Caco-2 (cell line): Measurements from ENCODE around the gene PARVB. TPM values are rescaled to one million over a fixed set of nuclear protein-coding genes. Genes with fewer than 3 reads are reported as not detected.

Experiments used
- BruUV-seq: library from RNA; stranded (reverse); fragments of 400-500 nt; replicated peaks from 2 replicates; lab custom pipeline; 2021; lab: Mats Ljungman, UMichigan
- CTCF ChIA-PET: fragments of 300-600 bp; sonication (Branson Sonifier 250); formaldehyde crosslinking; loops from one replicate; lab custom pipeline; 2022; ENCODE audit warnings: antibody characterized with exemption; lab: Charles Lee
- POLR2A ChIA-PET: fragments of 300-600 bp; sonication (Branson Sonifier 250); formaldehyde crosslinking; loops from one replicate; lab custom pipeline; 2022; ENCODE audit warnings: antibody characterized with exemption; lab: Charles Lee
- DNase-seq, 2 experiments: peaks; one replicate each; pipeline versions ENCODE4 v3.0.0 to v3.0.0-alpha.2; 2020 to 2022
- H3K27me3 ChIP-seq: replicated peaks from 2 replicates; pipeline ENCODE4 v1.6.0; 2011; ENCODE audit warnings: low read length; ENCODE audit not compliant: control insufficient read depth, insufficient read depth
- H3K36me3 ChIP-seq: 2 replicates; pipeline ENCODE4 v1.5.1; 2011; ENCODE audit warnings: low read length; ENCODE audit not compliant: control insufficient read depth, insufficient read depth
- H3K4me1 ChIP-seq: fragments of 250-450 bp; sonication (Bioruptor Pico); 2 replicates; pipeline ENCODE4 v1.5.1; 2020; ENCODE audit warnings: mild to moderate bottlenecking
- H3K4me3 ChIP-seq: 2 replicates; pipeline ENCODE4 v1.5.1; 2011; ENCODE audit warnings: low read depth, mild to moderate bottlenecking, control low read depth, low read length
- H3K9me3 ChIP-seq: fragments of 250-450 bp; sonication (Bioruptor Pico); 2 replicates; pipeline ENCODE4 v1.5.1; 2020; ENCODE audit warnings: mild to moderate bottlenecking, moderate library complexity
- H3K27ac Mint-ChIP-seq: one replicate; pipeline ENCODE4 v1.8.0; 2022; ENCODE audit warnings: mixed read lengths; ENCODE audit not compliant: unreplicated experiment
- H3K27me3 Mint-ChIP-seq: one replicate; pipeline ENCODE4 v1.8.0; 2022; ENCODE audit warnings: mixed read lengths; ENCODE audit not compliant: insufficient read depth, unreplicated experiment
- H3K36me3 Mint-ChIP-seq: one replicate; pipeline ENCODE4 v1.8.0; 2022; ENCODE audit warnings: mild to moderate bottlenecking, mixed read lengths; ENCODE audit not compliant: insufficient read depth, unreplicated experiment
- H3K4me1 Mint-ChIP-seq: one replicate; pipeline ENCODE4 v1.8.0; 2022; ENCODE audit warnings: low read depth, mixed read lengths; ENCODE audit not compliant: unreplicated experiment
- H3K4me3 Mint-ChIP-seq: one replicate; pipeline ENCODE4 v1.8.0; 2022; ENCODE audit warnings: mild to moderate bottlenecking, moderate library complexity, mixed read lengths; ENCODE audit not compliant: unreplicated experiment
- H3K9me3 Mint-ChIP-seq: one replicate; pipeline ENCODE4 v1.8.0; 2022; ENCODE audit warnings: mixed read lengths; ENCODE audit not compliant: unreplicated experiment
- CTCF ChIP-seq, 2 experiments: fragments of 200-600 bp in 1 of 2; IDR thresholded peaks; 1 replicate in 1 of 2; 2 replicates in 1 of 2; pipeline versions ENCODE4 v1.5.1 to v1.8.0; 2011 to 2022; ENCODE audit warnings: antibody characterized with exemption in 1 of 2, control low read depth in 1 of 2, inconsistent platforms in 1 of 2, low read depth in 1 of 2, low read length in 1 of 2, mild to moderate bottlenecking in 1 of 2, moderate library complexity in 1 of 2; ENCODE audit not compliant: insufficient read depth in 1 of 2, severe bottlenecking in 1 of 2, unreplicated experiment in 1 of 2
- intact Hi-C: fragments of 100-400 bp; cut with micrococcal nuclease; formaldehyde crosslinking; loops from one replicate; pipeline ENCODE4 v1.10.0; 2022; ENCODE audit not compliant: unreplicated experiment
- total RNA-seq: library from RNA; stranded (reverse); gene quantifications from 2 replicates; pipeline ENCODE4 v1.2.3, GENCODE V29; 2022

Gene PARVB
- total RNA-seq, 1 experiment from 2014 or later: 28.8 TPM

GRCh38 chr22:44082801-44083200, 58.7 kb downstream of the PARVB start:
- POLR2A ChIA-PET: no interaction called here
- no peaks in the 10 kb centered on the region; the same call in 1 of the 2 replicates for H3K36me3 ChIP-seq
- no peak for TF ChIP-seq CTCF (IDR thresholded peaks at IDR 0.05; ENCODE audit: insufficient read depth in 1 of 2, low read depth in 1 of 2, low read length in 1 of 2, severe bottlenecking in 1 of 2, unreplicated experiment in 1 of 2)
- no peaks in the 10 kb centered on the region for H3K27me3 ChIP-seq
- Mint-ChIP-seq H3K4me3 (no peak overlapping the region), H3K27me3 (no peaks in the 10 kb centered on the region), H3K9me3 (no peaks in the 10 kb centered on the region), H3K4me1 (no peaks in the 10 kb centered on the region), H3K27ac (no peak overlapping the region), H3K36me3 (no peaks in the 10 kb centered on the region)
- no peaks in the 10 kb centered on the region for H3K9me3 ChIP-seq
- intact Hi-C loops: loop anchor here (5.0 kb wide), 1 partner anchor 544 kb away; no protein-coding TSS in a partner anchor
- H3K4me1 ChIP-seq: no peaks in the 10 kb centered on the region
- BruUV-seq: no TSS peak
- CTCF ChIA-PET: interaction anchor here (1.0 to 3.4 kb wide), 2 partner anchors 26 to 89 kb away, joined by 3 to 18 read pairs; no protein-coding TSS in a partner anchor
- DNase-seq: no peak
- H3K4me3 ChIP-seq: no peak overlapping the region

GRCh38 chr22:44084044-44084772, 60.1 kb downstream of the PARVB start:
- no peak for TF ChIP-seq CTCF (IDR thresholded peaks at IDR 0.05; ENCODE audit: insufficient read depth in 1 of 2, low read depth in 1 of 2, low read length in 1 of 2, severe bottlenecking in 1 of 2, unreplicated experiment in 1 of 2)
- Histone ChIP-seq H3K36me3 (no peaks in the 10 kb centered on the region; the same call in 1 of the 2 replicates), H3K27me3 (no peaks in the 10 kb centered on the region), H3K9me3 (no peaks in the 10 kb centered on the region), H3K4me1 (no peaks in the 10 kb centered on the region), H3K4me3 (no peak overlapping the region)
- Mint-ChIP-seq H3K9me3 (no peaks in the 10 kb centered on the region), H3K4me1 (no peaks in the 10 kb centered on the region), H3K27ac (no peak overlapping the region), H3K27me3 (no peaks in the 10 kb centered on the region), H3K4me3 (no peak overlapping the region), H3K36me3 (no peaks in the 10 kb centered on the region)
- CTCF ChIA-PET: interaction anchor here (3.4 kb wide), 1 partner anchor 91 kb away, joined by 18 read pairs; no protein-coding TSS in a partner anchor
- no peak for DNase-seq
- no TSS peak for BruUV-seq
- intact Hi-C loops: loop anchor here (5.0 kb wide), 1 partner anchor 543 kb away; no protein-coding TSS in a partner anchor
- POLR2A ChIA-PET: no interaction called here

GRCh38 chr22:44085743-44086270, 61.7 kb downstream of the PARVB start:
- Histone ChIP-seq H3K9me3 (no peaks in the 10 kb centered on the region), H3K4me3 (no peak overlapping the region), H3K36me3 (no peaks in the 10 kb centered on the region; the same call in 1 of the 2 replicates), H3K27me3 (no peaks in the 10 kb centered on the region), H3K4me1 (no peaks in the 10 kb centered on the region)
- H3K27me3 Mint-ChIP-seq: no peaks in the 10 kb centered on the region
- DNase-seq: peak in 1 of 2 experiments; percentile 44
- H3K9me3 Mint-ChIP-seq: no peaks in the 10 kb centered on the region
- no peaks in the 10 kb centered on the region for H3K4me1 Mint-ChIP-seq
- no peak overlapping the region for H3K4me3 Mint-ChIP-seq
- BruUV-seq: no TSS peak
- ChIA-PET CTCF (interaction anchor here (0.6 to 3.1 kb wide), 14 partner anchors 16 to 666 kb away, joined by 3 to 90 read pairs (median 4); partner anchors contain the start of genes ARHGAP8, PARVB and SAMM50), POLR2A (no interaction called here)
- H3K36me3 Mint-ChIP-seq: no peaks in the 10 kb centered on the region
- intact Hi-C loops: loop anchor here (1.0 kb wide), 1 partner anchor 93 kb away; no protein-coding TSS in a partner anchor
- no peak overlapping the region for H3K27ac Mint-ChIP-seq
- TF ChIP-seq CTCF (IDR thresholded peaks at IDR 0.05; ENCODE audit: insufficient read depth in 1 of 2, low read depth in 1 of 2, low read length in 1 of 2, severe bottlenecking in 1 of 2, unreplicated experiment in 1 of 2): peak; percentile 36 to 54
